ENCODE results near the gene DNM3.

DNM3 gene

GRCh38 chr1:171943973-171944561, 102.8 kb downstream of the DNM3 start:
- Histone ChIP-seq H3K4me1 (ENCODE audit: insufficient read depth, low read length, severe bottlenecking) (no peaks in the 10 kb centered on the region), H3K4me3 (ENCODE audit: low read depth, low read length, poor library complexity, severe bottlenecking) (no peak overlapping the region), H3K9ac (ENCODE audit: low read length) (no peak overlapping the region), H3K36me3 (ENCODE audit: insufficient read depth, low read length) (no peaks in the 10 kb centered on the region), H3K27me3 (ENCODE audit: insufficient read depth, low read length) (no peaks in the 10 kb centered on the region), H3K79me2 (ENCODE audit: insufficient read depth, low read length) (no peaks in the 10 kb centered on the region), H2AFZ (ENCODE audit: low read length) (no peak overlapping the region), H3K27ac (ENCODE audit: low read depth, low read length, poor library complexity, severe bottlenecking) (no peak overlapping the region), H3K9me3 (ENCODE audit: low read length) (no peaks in the 10 kb centered on the region), H4K20me1 (ENCODE audit: insufficient read depth, low read length) (no peaks in the 10 kb centered on the region), H3K4me2 (ENCODE audit: low read length) (no peak overlapping the region), H3F3A (ENCODE audit: insufficient read depth, low read length) (no peaks in the 10 kb centered on the region), H3K9me2 (ENCODE audit: low read depth, low read length) (no peaks in the 10 kb centered on the region)
- no peak for TF ChIP-seq CTCF (IDR thresholded peaks at IDR 0.05; ENCODE audit: low read length)
- TF ChIP-seq EZH2 (IDR thresholded peaks at IDR 0.05; ENCODE audit: borderline replicate concordance, low read length), result no peak

GRCh38 chr1:171948511-171948910, 107.2 kb downstream of the DNM3 start:
- Histone ChIP-seq H3K4me1 (ENCODE audit: insufficient read depth, low read length, severe bottlenecking) (no peaks in the 10 kb centered on the region), H3F3A (ENCODE audit: insufficient read depth, low read length) (no peaks in the 10 kb centered on the region), H2AFZ (ENCODE audit: low read length) (no peak overlapping the region), H3K9me2 (ENCODE audit: low read depth, low read length) (no peaks in the 10 kb centered on the region), H4K20me1 (ENCODE audit: insufficient read depth, low read length) (no peaks in the 10 kb centered on the region), H3K4me3 (ENCODE audit: low read depth, low read length, poor library complexity, severe bottlenecking) (no peak overlapping the region), H3K36me3 (ENCODE audit: insufficient read depth, low read length) (no peaks in the 10 kb centered on the region), H3K79me2 (ENCODE audit: insufficient read depth, low read length) (no peaks in the 10 kb centered on the region), H3K27ac (ENCODE audit: low read depth, low read length, poor library complexity, severe bottlenecking) (no peak overlapping the region), H3K27me3 (ENCODE audit: insufficient read depth, low read length) (no peaks in the 10 kb centered on the region), H3K9me3 (ENCODE audit: low read length) (no peaks in the 10 kb centered on the region), H3K4me2 (ENCODE audit: low read length) (no peak overlapping the region), H3K9ac (ENCODE audit: low read length) (no peak overlapping the region)
- TF ChIP-seq EZH2 (IDR thresholded peaks at IDR 0.05; ENCODE audit: borderline replicate concordance, low read length) (no peak), CTCF (IDR thresholded peaks at IDR 0.05; ENCODE audit: low read length) (no peak)

GRCh38 chr1:171949316-171949715, 108.0 kb downstream of the DNM3 start:
- Histone ChIP-seq H3K79me2 (ENCODE audit: insufficient read depth, low read length) (no peaks in the 10 kb centered on the region), H3K27ac (ENCODE audit: low read depth, low read length, poor library complexity, severe bottlenecking) (no peak overlapping the region), H3K4me2 (ENCODE audit: low read length) (no peak overlapping the region), H3K4me1 (ENCODE audit: insufficient read depth, low read length, severe bottlenecking) (no peaks in the 10 kb centered on the region), H3K9me3 (ENCODE audit: low read length) (no peaks in the 10 kb centered on the region), H3K9ac (ENCODE audit: low read length) (no peak overlapping the region), H3F3A (ENCODE audit: insufficient read depth, low read length) (no peaks in the 10 kb centered on the region), H3K4me3 (ENCODE audit: low read depth, low read length, poor library complexity, severe bottlenecking) (no peak overlapping the region), H4K20me1 (ENCODE audit: insufficient read depth, low read length) (no peaks in the 10 kb centered on the region), H2AFZ (ENCODE audit: low read length) (no peak overlapping the region), H3K27me3 (ENCODE audit: insufficient read depth, low read length) (no peaks in the 10 kb centered on the region), H3K36me3 (ENCODE audit: insufficient read depth, low read length) (no peaks in the 10 kb centered on the region), H3K9me2 (ENCODE audit: low read depth, low read length) (no peaks in the 10 kb centered on the region)
- TF ChIP-seq CTCF (IDR thresholded peaks at IDR 0.05; ENCODE audit: low read length) (no peak), EZH2 (IDR thresholded peaks at IDR 0.05; ENCODE audit: borderline replicate concordance, low read length) (no peak)

All from OCI-LY1 (cell line).